ENCODE data around the gene SLC6A8.

GRCh38 chrX:153725832-153726285 lies 38.1 kb downstream of the SLC6A8 start:
- TF ChIP-seq, protein P1, sequence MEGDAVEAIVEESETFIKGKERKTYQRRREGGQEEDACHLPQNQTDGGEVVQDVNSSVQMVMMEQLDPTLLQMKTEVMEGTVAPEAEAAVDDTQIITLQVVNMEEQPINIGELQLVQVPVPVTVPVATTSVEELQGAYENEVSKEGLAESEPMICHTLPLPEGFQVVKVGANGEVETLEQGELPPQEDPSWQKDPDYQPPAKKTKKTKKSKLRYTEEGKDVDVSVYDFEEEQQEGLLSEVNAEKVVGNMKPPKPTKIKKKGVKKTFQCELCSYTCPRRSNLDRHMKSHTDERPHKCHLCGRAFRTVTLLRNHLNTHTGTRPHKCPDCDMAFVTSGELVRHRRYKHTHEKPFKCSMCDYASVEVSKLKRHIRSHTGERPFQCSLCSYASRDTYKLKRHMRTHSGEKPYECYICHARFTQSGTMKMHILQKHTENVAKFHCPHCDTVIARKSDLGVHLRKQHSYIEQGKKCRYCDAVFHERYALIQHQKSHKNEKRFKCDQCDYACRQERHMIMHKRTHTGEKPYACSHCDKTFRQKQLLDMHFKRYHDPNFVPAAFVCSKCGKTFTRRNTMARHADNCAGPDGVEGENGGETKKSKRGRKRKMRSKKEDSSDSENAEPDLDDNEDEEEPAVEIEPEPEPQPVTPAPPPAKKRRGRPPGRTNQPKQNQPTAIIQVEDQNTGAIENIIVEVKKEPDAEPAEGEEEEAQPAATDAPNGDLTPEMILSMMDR (IDR thresholded peaks at IDR 0.05) = no peak
- no peak for TF ChIP-seq POLR2A (IDR thresholded peaks at IDR 0.05)
- TF ChIP-seq EP300 (IDR thresholded peaks at IDR 0.05) = no peak
